K562 (cell line): Measurements from ENCODE around the gene MBOAT7. TPM values are rescaled to one million over a fixed set of nuclear protein-coding genes. Genes with fewer than 3 reads are reported as not detected.

Experiments used
- TARDBP ChIP-seq: fragments of 450-650 bp; IDR thresholded peaks from 2 replicates; pipeline ENCODE4 v1.6.1; 2016
- ZNF133 ChIP-seq: fragments of 250-450 bp; sonication (Bioruptor Pico); IDR thresholded peaks from 2 replicates; pipeline ENCODE4 v1.4.0; 2020; ENCODE audit warnings: mild to moderate bottlenecking
- ZNF175 ChIP-seq: fragments of 200-800 bp; sonication (Bioruptor generic); IDR thresholded peaks from 2 replicates; pipeline ENCODE4 v1.6.1; 2016; ENCODE audit warnings: low read depth, mild to moderate bottlenecking, missing genetic modification characterization, missing compliant biosample characterization
- ZNF398 ChIP-seq: fragments of 250-450 bp; sonication (Bioruptor Pico); IDR thresholded peaks from 2 replicates; pipeline ENCODE4 v1.8.0; 2021; ENCODE audit warnings: moderate library complexity, mild to moderate bottlenecking, inconsistent platforms
- polyA plus RNA-seq, 8 experiments: library from polyadenylated mRNA; depleted of rRNA in 4 of 8; stranded (reverse) in 5 of 8; unstranded in 3 of 8; fragments of >200 nt; fragmentation: Nextera tagmentation in 2 of 8; fragmentation: Illumina TruSeq in 1 of 8; extraction: Ambion mirVana in 2 of 8; extraction: Trizol in 1 of 8; gene quantifications; 2 replicates each; pipeline versions ENCODE4 v1.2.1 to v1.2.3, GENCODE V29; 2011 to 2014; ENCODE audit warnings: inconsistent platforms in 1 of 8, missing spikeins in 1 of 8
- total RNA-seq, 7 experiments: library from RNA; depleted of rRNA in 6 of 7; stranded (reverse); fragments of >200 nt in 6 of 7; fragmentation: Illumina TruSeq in 2 of 7; extraction: Trizol in 2 of 7; gene quantifications; 2 replicates each; pipeline versions ENCODE4 v1.2.1 to v1.2.3, GENCODE V29; 2011 to 2021; ENCODE audit warnings: low replicate concordance in 1 of 7
- TF ChIP-seq, protein P1 (sequence below), 2 experiments: fragments of 150-350 bp in 1 of 2; IDR thresholded peaks; 2 replicates each; pipeline ENCODE4 v1.6.1; 2012 to 2016; ENCODE audit warnings: low read depth in 2 of 2, low read length in 2 of 2, mild to moderate bottlenecking in 1 of 2, moderate library complexity in 1 of 2
- TF ChIP-seq, protein P2 (sequence below): fragments of 250-450 bp; sonication (Bioruptor Pico); IDR thresholded peaks from 2 replicates; pipeline ENCODE4 v1.5.0; 2021; ENCODE audit warnings: mild to moderate bottlenecking, moderate library complexity
- TF ChIP-seq, protein P3 (sequence below), 2 experiments: fragments of 450-650 bp in 1 of 2; sonication (generic) in 1 of 2; formaldehyde crosslinking in 1 of 2; IDR thresholded peaks in 1 of 2; conservative IDR thresholded peaks in 1 of 2; 2 replicates each; pipeline versions ENCODE4 v1.6.1 to v1.8.1; 2016 to 2023; ENCODE audit warnings: mild to moderate bottlenecking in 2 of 2, moderate library complexity in 2 of 2, inconsistent platforms in 1 of 2, missing genetic modification reagents in 1 of 2
- TF ChIP-seq, protein P4 (sequence below), 3 experiments: fragments of 200-800 bp in 1 of 3; fragments of 250-450 bp in 1 of 3; fragments of 450-650 bp in 1 of 3; sonication (Bioruptor Pico) in 1 of 3; sonication (Bioruptor generic) in 1 of 3; formaldehyde crosslinking in 1 of 3; IDR thresholded peaks; 2 replicates each; pipeline versions ENCODE4 v1.6.1 to v1.8.0; 2016 to 2022; ENCODE audit warnings: mild to moderate bottlenecking in 2 of 3, missing genetic modification characterization in 2 of 3, missing compliant biosample characterization in 1 of 3, moderate library complexity in 1 of 3

MBOAT7 gene
- total and polyA plus RNA-seq, 9 of the 15 experiments (the other 6 are each of a cell fraction or from before 2014, with no cell fraction given), result 1.4 to 153 (median 56.1) TPM

GRCh38 chr19:54168174-54168917, 21.0 kb downstream of the MBOAT7 start (continued):
- TF ChIP-seq, protein P1, sequence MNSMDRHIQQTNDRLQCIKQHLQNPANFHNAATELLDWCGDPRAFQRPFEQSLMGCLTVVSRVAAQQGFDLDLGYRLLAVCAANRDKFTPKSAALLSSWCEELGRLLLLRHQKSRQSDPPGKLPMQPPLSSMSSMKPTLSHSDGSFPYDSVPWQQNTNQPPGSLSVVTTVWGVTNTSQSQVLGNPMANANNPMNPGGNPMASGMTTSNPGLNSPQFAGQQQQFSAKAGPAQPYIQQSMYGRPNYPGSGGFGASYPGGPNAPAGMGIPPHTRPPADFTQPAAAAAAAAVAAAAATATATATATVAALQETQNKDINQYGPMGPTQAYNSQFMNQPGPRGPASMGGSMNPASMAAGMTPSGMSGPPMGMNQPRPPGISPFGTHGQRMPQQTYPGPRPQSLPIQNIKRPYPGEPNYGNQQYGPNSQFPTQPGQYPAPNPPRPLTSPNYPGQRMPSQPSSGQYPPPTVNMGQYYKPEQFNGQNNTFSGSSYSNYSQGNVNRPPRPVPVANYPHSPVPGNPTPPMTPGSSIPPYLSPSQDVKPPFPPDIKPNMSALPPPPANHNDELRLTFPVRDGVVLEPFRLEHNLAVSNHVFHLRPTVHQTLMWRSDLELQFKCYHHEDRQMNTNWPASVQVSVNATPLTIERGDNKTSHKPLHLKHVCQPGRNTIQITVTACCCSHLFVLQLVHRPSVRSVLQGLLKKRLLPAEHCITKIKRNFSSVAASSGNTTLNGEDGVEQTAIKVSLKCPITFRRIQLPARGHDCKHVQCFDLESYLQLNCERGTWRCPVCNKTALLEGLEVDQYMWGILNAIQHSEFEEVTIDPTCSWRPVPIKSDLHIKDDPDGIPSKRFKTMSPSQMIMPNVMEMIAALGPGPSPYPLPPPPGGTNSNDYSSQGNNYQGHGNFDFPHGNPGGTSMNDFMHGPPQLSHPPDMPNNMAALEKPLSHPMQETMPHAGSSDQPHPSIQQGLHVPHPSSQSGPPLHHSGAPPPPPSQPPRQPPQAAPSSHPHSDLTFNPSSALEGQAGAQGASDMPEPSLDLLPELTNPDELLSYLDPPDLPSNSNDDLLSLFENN (IDR thresholded peaks at IDR 0.05; ENCODE audit: low read depth in 2 of 2, low read length in 2 of 2), result no peak
- no peak for TF ChIP-seq ZNF175
- TF ChIP-seq, protein P2, sequence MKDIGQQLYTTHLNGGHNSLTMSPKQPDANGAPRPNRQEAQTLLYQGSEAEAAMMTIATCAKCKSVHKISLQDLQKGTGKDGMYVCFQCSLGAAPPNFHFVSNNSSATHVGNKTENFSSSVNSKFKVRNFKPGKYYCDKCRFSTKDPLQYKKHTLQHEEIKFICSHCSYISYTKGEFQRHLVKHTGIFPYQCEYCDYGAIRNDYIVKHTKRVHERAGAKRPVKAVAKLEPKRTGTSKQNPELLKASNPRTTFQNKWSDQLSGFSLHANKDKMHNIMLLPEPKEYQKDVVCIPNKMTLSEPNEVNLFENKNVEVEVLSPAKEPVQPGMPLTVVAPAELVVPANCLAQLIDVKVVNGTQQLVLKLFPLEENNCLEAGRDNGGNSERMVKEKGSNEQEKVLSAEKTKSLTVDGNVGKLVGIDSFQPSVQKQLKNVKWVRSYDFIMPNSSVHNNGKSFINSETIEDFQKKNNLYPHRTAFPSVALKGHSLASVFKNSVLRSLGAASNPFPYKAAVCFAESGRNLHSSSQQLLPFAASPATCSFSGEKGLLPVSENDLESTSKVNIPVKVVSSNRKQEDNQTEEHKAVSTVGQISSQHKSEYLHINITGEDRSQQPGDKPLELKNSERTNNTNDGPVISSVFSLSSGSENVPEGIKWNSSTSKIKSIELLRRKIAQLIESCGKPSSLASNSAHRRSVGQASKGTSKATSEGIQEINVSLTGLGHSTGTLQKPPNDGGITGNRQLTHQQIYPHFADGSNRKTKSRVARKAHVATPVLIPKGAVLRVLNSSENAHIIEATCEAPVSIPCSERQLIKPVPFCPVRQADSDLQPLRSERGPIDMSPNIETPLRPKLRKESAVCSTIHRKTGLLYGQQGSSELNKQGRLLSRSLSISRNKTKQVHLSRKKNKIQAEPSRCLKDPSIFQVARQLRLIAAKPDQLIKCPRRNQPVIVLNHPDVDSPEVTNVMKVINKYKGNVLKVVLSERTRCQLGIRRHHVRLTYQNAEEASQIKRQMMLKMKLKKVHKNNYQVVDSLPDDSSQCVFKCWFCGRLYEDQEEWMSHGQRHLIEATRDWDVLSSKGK (CRISPR knock-in tag), result no peak
- TF ChIP-seq TARDBP, result no peak
- TF ChIP-seq, protein P3, sequence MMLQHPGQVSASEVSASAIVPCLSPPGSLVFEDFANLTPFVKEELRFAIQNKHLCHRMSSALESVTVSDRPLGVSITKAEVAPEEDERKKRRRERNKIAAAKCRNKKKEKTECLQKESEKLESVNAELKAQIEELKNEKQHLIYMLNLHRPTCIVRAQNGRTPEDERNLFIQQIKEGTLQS (IDR thresholded peaks at IDR 0.05), result no peak
- TF ChIP-seq, protein P3 (CRISPR knock-in tag; conservative IDR thresholded peaks at IDR 0.05), result no peak
- TF ChIP-seq, protein P4, sequence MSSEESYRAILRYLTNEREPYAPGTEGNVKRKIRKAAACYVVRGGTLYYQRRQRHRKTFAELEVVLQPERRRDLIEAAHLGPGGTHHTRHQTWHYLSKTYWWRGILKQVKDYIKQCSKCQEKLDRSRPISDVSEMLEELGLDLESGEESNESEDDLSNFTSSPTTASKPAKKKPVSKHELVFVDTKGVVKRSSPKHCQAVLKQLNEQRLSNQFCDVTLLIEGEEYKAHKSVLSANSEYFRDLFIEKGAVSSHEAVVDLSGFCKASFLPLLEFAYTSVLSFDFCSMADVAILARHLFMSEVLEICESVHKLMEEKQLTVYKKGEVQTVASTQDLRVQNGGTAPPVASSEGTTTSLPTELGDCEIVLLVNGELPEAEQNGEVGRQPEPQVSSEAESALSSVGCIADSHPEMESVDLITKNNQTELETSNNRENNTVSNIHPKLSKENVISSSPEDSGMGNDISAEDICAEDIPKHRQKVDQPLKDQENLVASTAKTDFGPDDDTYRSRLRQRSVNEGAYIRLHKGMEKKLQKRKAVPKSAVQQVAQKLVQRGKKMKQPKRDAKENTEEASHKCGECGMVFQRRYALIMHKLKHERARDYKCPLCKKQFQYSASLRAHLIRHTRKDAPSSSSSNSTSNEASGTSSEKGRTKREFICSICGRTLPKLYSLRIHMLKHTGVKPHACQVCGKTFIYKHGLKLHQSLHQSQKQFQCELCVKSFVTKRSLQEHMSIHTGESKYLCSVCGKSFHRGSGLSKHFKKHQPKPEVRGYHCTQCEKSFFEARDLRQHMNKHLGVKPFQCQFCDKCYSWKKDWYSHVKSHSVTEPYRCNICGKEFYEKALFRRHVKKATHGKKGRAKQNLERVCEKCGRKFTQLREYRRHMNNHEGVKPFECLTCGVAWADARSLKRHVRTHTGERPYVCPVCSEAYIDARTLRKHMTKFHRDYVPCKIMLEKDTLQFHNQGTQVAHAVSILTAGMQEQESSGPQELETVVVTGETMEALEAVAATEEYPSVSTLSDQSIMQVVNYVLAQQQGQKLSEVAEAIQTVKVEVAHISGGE (CRISPR knock-in tag; IDR thresholded peaks at IDR 0.05), result no peak
- TF ChIP-seq ZNF133 (CRISPR knock-in tag), result no peak
- no peak for TF ChIP-seq ZNF398 (CRISPR knock-in tag)
